ENCODE results near the gene PPP2R5C. TPM values are rescaled to one million over a fixed set of nuclear protein-coding genes. Genes with fewer than 3 reads are reported as not detected.

The PPP2R5C gene
- total and polyA plus RNA-seq, 8 donors = 41.6 to 76.1 (median 55.9) TPM

GRCh38 chr14:101808020-101808641 lies 46.6 kb downstream of the PPP2R5C start:
- ATAC-seq = peak; percentile 16 to 46 (median 26)
- peak; percentile 44 to 65 (median 58) for DNase-seq
- Histone ChIP-seq H3K36me3 (no peaks in the 10 kb centered on the region), H3K27ac (peak overlapping the region; percentile 62 to 98 (median 96)), H3K4me1 (peaks cover 8 to 37% (median 35%) of the 10 kb centered on the region in 3 donors), H3K4me3 (peak overlapping the region in 2 of 4 donors; percentile 41 to 42), H3K27me3 (no peaks in the 10 kb centered on the region), H3K9me3 (no peaks in the 10 kb centered on the region)
- TF ChIP-seq CTCF (IDR thresholded peaks at IDR 0.05) = no peak
- WGBS, 2 donors = 10 to 13% methylated on average over 11 of the region's 11 CpGs
- FAIRE-seq = no peak
- intact Hi-C loops (cut with DNase I) = no loop called here

- Histone ChIP-seq H3K4me1 (peaks cover 8 to 45% (median 45%) of the 10 kb centered on the region in 3 donors), H3K27ac (peak overlapping the region; percentile 77 to 98 (median 96)), H3K36me3 (no peaks in the 10 kb centered on the region), H3K27me3 (no peaks in the 10 kb centered on the region), H3K4me3 (peak overlapping the region in 3 of 4 donors; percentile 12 to 42 (median 41)), H3K9me3 (no peaks in the 10 kb centered on the region)
- ATAC-seq (peak; percentile 17 to 48 (median 45)), FAIRE-seq (no peak), DNase-seq (no peak)
- WGBS, 2 donors = 6 to 7% methylated on average over 6 of the region's 6 CpGs
- TF ChIP-seq CTCF (IDR thresholded peaks at IDR 0.05) = no peak
- intact Hi-C loops (cut with DNase I) = no loop called here
Measured at GRCh38 chr14:101808894-101809670, 47.6 kb downstream of the PPP2R5C start.

GRCh38 chr14:101809671-101810514 lies 48.4 kb downstream of the PPP2R5C start:
- ATAC-seq (peak; percentile 86 to 94 (median 90)), FAIRE-seq (peak; percentile 72), DNase-seq (peak; percentile 73 to 91 (median 87))
- 0% methylated on average over 23 of the region's 23 CpGs for WGBS, 2 donors
- H3K4me1 ChIP-seq = peaks cover 8 to 53% (median 53%) of the 10 kb centered on the region in 3 donors
- intact Hi-C loops (cut with DNase I) = loop anchor here in 1 of 3 donors (10.0 kb wide), 1 partner anchor 55 kb away; no protein-coding TSS in a partner anchor
- H3K36me3 ChIP-seq = no peaks in the 10 kb centered on the region
- TF ChIP-seq CTCF (IDR thresholded peaks at IDR 0.05) = no peak
- no peaks in the 10 kb centered on the region for H3K9me3 ChIP-seq
- H3K27ac ChIP-seq = peak overlapping the region; percentile 77 to 98 (median 96)
- peak overlapping the region; percentile 12 to 42 (median 32) for H3K4me3 ChIP-seq
- H3K27me3 ChIP-seq = no peaks in the 10 kb centered on the region

GRCh38 chr14:101810897-101811621 lies 49.5 kb downstream of the PPP2R5C start:
- ATAC-seq (peak in 1 of 4 donors; percentile 25), FAIRE-seq (no peak), DNase-seq (no peak)
- intact Hi-C loops (cut with DNase I) = loop anchor here in 1 of 3 donors (10.0 kb wide), 1 partner anchor 54 kb away; no protein-coding TSS in a partner anchor
- Histone ChIP-seq H3K4me3 (peak overlapping the region in 3 of 4 donors; percentile 11 to 42 (median 41)), H3K4me1 (peaks cover 8 to 58% (median 57%) of the 10 kb centered on the region in 3 donors), H3K27me3 (no peaks in the 10 kb centered on the region), H3K27ac (peak overlapping the region; percentile 77 to 98 (median 96)), H3K9me3 (no peaks in the 10 kb centered on the region), H3K36me3 (no peaks in the 10 kb centered on the region)
- no peak for TF ChIP-seq CTCF (IDR thresholded peaks at IDR 0.05)
- 47% methylated on average over 5 of the region's 5 CpGs for WGBS, 2 donors

All from pancreas (tissue), 10 donors.